Stomach (tissue), 4 donors: ENCODE measurements around the gene PAX2.

Experiments
- POLR2AphosphoS5 ChIP-seq, 3 donors: sonication (generic); formaldehyde crosslinking; IDR thresholded peaks; one replicate each; pipeline ENCODE4 v1.6.1; 2016; ENCODE audit warnings: antibody characterized with exemption in 3 of 3
- TF ChIP-seq, protein P1 (sequence below), 7 experiments: fragments of 450-650 bp in 4 of 7; fragments of 200-600 bp in 3 of 7; sonication (generic) in 3 of 7; IDR thresholded peaks; one replicate each; pipeline ENCODE4 v1.5.1; 2016 to 2019; ENCODE audit warnings: antibody characterized with exemption in 7 of 7, control low read depth in 2 of 7, mild to moderate bottlenecking in 1 of 7

- TF ChIP-seq, protein P1, sequence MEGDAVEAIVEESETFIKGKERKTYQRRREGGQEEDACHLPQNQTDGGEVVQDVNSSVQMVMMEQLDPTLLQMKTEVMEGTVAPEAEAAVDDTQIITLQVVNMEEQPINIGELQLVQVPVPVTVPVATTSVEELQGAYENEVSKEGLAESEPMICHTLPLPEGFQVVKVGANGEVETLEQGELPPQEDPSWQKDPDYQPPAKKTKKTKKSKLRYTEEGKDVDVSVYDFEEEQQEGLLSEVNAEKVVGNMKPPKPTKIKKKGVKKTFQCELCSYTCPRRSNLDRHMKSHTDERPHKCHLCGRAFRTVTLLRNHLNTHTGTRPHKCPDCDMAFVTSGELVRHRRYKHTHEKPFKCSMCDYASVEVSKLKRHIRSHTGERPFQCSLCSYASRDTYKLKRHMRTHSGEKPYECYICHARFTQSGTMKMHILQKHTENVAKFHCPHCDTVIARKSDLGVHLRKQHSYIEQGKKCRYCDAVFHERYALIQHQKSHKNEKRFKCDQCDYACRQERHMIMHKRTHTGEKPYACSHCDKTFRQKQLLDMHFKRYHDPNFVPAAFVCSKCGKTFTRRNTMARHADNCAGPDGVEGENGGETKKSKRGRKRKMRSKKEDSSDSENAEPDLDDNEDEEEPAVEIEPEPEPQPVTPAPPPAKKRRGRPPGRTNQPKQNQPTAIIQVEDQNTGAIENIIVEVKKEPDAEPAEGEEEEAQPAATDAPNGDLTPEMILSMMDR (IDR thresholded peaks at IDR 0.05), result no peak
- no peak for TF ChIP-seq POLR2AphosphoS5 (IDR thresholded peaks at IDR 0.05)
These were observed 34.9 kb downstream of the PAX2 start for GRCh38 chr10:100780324-100780723.
